Measurements from ENCODE around the gene ELL2. TPM values are rescaled to one million over a fixed set of nuclear protein-coding genes. Genes with fewer than 3 reads are reported as not detected.

ELL2 gene
- polyA plus RNA-seq, 6 donors from 2014 or later, result 6.3 to 10.1 (median 8.3) TPM

- no peaks in the 10 kb centered on the region for H3K27me3 Mint-ChIP-seq
- H3K4me1 Mint-ChIP-seq, result no peaks in the 10 kb centered on the region
- no peak overlapping the region for H3K27ac Mint-ChIP-seq
- peaks cover 22 to 45% of the 10 kb centered on the region in 2 donors for H3K36me3 Mint-ChIP-seq
- no peak overlapping the region for H3K4me3 Mint-ChIP-seq
- ATAC-seq (ENCODE audit: low read depth in 2 of 2), result no peak
- H3K9me3 Mint-ChIP-seq, result no peaks in the 10 kb centered on the region
- no peak for DNase-seq
These were observed 59.7 kb downstream of the ELL2 start for GRCh38 chr5:95901676-95902627.

DNA sequence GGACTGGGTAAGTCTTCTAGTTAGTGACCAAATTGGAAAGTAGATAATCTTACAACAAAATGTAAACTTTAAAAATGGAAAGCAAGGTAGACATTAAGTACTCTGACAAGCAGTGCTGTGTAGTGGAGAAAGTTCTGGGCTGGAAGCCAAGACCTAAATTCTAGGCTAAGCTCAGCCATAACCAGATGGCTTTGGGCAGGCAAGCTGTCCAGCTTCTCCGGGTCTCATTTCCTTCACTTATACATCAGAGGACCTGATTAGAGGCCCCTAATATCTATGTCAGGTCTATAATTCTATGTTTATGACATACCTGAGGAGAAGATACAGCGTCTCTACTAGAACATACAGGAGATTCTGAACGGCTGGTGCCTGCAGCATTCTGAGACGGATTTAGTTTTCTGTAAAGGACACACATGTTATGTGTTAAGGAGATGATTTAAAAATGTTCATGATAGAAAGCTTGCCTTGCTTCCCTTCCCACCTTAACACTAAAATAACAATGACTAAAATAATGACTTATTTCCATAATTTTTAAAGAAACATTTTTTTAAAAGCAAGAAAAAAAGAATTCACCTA is 61.2 kb downstream of the ELL2 start:
- Mint-ChIP-seq H3K9me3 (no peaks in the 10 kb centered on the region), H3K27ac (no peak overlapping the region), H3K36me3 (peaks cover 20 to 47% of the 10 kb centered on the region in 2 donors), H3K27me3 (no peaks in the 10 kb centered on the region), H3K4me1 (no peaks in the 10 kb centered on the region), H3K4me3 (no peak overlapping the region)
- ATAC-seq (ENCODE audit: low read depth in 2 of 2), result no peak
- DNase-seq, result no peak

DNA sequence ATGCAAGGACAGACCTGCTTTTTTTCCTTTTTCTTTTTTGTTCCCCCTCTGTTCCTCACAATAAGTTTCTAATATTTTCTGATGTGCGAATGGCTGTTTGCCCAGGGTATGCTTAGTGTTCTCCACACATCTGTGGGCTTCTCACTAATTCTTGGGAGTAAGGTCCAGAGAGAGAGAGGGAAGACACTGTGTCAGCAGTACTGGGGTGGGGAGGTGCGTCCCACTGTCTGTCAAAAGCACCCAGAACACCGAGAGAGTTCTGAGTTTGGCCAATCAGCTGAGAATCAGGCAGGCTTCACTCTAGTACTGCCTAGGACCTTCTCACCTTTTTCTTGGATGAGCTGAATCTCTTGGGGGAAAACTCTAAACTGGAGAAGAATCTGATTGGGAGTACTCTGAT is 61.8 kb downstream of the ELL2 start:
- Mint-ChIP-seq H3K27ac (no peak overlapping the region), H3K36me3 (peaks cover 21 to 47% of the 10 kb centered on the region in 2 donors), H3K4me3 (no peak overlapping the region), H3K9me3 (no peaks in the 10 kb centered on the region), H3K4me1 (no peaks in the 10 kb centered on the region), H3K27me3 (no peaks in the 10 kb centered on the region)
- DNase-seq (no peak), ATAC-seq (ENCODE audit: low read depth in 2 of 2) (no peak)

DNA sequence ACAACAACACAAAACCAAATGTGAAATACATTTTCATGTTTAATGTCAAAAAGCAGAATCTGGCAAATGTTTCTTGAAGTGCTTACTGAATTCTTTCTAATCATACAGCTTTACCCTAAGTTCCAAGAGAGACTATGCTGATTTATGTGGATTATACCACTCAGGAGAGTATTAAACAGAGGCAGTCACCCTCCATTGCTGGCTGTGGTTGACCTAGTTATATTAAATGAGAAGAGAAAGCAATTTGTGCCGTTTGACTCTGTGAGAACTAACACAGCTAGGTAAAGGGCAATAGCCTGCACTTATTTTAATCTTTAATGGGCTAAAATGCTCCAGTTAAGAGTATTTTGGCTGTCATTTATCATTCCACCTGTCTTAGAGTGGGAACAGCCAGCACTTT is 62.6 kb downstream of the ELL2 start:
- Mint-ChIP-seq H3K4me1 (no peaks in the 10 kb centered on the region), H3K27ac (no peak overlapping the region), H3K4me3 (no peak overlapping the region), H3K9me3 (no peaks in the 10 kb centered on the region), H3K27me3 (no peaks in the 10 kb centered on the region), H3K36me3 (peaks cover 22 to 47% of the 10 kb centered on the region in 2 donors)
- DNase-seq (no peak), ATAC-seq (ENCODE audit: low read depth in 2 of 2) (no peak)

DNA sequence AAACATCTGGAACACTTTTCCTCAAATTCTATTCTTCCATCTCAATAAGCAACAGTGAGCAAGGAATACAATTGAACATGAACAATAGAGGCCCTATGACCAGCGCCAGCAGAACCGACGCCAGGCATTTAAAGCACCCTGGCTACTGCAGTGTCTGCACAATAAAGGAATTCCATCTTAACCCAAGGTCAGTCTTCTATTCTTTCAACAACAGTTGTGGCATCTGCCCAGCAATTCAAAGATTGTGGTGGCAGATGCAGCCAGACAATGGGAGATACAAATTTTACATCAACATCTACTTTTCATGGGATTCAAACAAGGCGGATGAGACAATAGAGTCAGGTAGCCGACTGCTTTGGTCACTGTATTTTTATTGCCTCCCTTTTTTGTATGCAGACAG is 65.9 kb downstream of the ELL2 start:
- Mint-ChIP-seq H3K36me3 (peaks cover 22 to 46% of the 10 kb centered on the region in 2 donors), H3K27ac (no peak overlapping the region), H3K4me3 (no peak overlapping the region), H3K27me3 (no peaks in the 10 kb centered on the region), H3K4me1 (no peaks in the 10 kb centered on the region), H3K9me3 (no peaks in the 10 kb centered on the region)
- DNase-seq (no peak), ATAC-seq (ENCODE audit: low read depth in 2 of 2) (no peak)

DNA sequence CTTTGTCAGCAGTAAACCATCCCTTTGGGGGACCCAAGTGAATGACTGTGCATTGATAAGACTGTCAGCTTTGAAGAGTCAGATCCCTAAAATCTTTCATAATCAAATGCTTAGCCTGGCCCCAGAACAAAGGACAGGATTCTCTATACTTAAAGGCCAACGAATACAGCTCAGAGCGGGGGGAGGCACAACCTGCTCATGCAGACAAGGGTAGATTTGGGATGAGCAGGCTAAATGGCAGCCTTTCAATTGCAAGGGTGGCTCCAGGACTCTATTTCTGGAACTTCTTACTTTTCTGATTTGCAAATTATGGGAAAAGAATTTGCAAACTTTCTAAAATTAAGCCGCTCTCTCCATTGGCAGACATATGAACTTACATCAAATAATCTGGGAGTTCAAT is 66.4 kb downstream of the ELL2 start:
- ATAC-seq (ENCODE audit: low read depth in 2 of 2), result no peak
- Mint-ChIP-seq H3K4me3 (no peak overlapping the region), H3K36me3 (peaks cover 22 to 46% of the 10 kb centered on the region in 2 donors), H3K4me1 (no peaks in the 10 kb centered on the region), H3K27me3 (no peaks in the 10 kb centered on the region), H3K9me3 (no peaks in the 10 kb centered on the region), H3K27ac (no peak overlapping the region)
- no peak for DNase-seq

- DNase-seq, result no peak
- Mint-ChIP-seq H3K27me3 (no peaks in the 10 kb centered on the region), H3K27ac (no peak overlapping the region), H3K4me1 (no peaks in the 10 kb centered on the region), H3K4me3 (no peak overlapping the region), H3K9me3 (no peaks in the 10 kb centered on the region), H3K36me3 (peaks cover 16 to 34% of the 10 kb centered on the region in 2 donors)
- ATAC-seq (ENCODE audit: low read depth in 2 of 2), result peak in 1 of 2 donors; percentile 35
These were observed 68.8 kb downstream of the ELL2 start for GRCh38 chr5:95892784-95893354.

GRCh38 chr5:95891499-95891898 is 70.2 kb downstream of the ELL2 start:
- Mint-ChIP-seq H3K27me3 (no peaks in the 10 kb centered on the region), H3K36me3 (peaks cover 18 to 38% of the 10 kb centered on the region in 2 donors), H3K4me1 (no peaks in the 10 kb centered on the region), H3K27ac (no peak overlapping the region), H3K9me3 (no peaks in the 10 kb centered on the region), H3K4me3 (no peak overlapping the region)
- ATAC-seq (ENCODE audit: low read depth in 2 of 2) (no peak), DNase-seq (no peak)

- Mint-ChIP-seq H3K9me3 (no peaks in the 10 kb centered on the region), H3K36me3 (peaks cover 7 to 23% of the 10 kb centered on the region in 2 donors), H3K4me1 (peaks cover 5 to 7% (median 6%) of the 10 kb centered on the region in 3 donors), H3K27me3 (no peaks in the 10 kb centered on the region), H3K4me3 (no peak overlapping the region), H3K27ac (no peak overlapping the region)
- ATAC-seq (ENCODE audit: low read depth in 2 of 2) (no peak), DNase-seq (no peak)
These were observed 72.6 kb downstream of the ELL2 start for GRCh38 chr5:95889076-95889475.

GRCh38 chr5:95887977-95888376 is 73.7 kb downstream of the ELL2 start:
- ATAC-seq (ENCODE audit: low read depth in 2 of 2), result no peak
- Mint-ChIP-seq H3K9me3 (no peaks in the 10 kb centered on the region), H3K27ac (no peak overlapping the region), H3K4me3 (no peak overlapping the region), H3K4me1 (peaks cover 11 to 18% (median 17%) of the 10 kb centered on the region in 3 donors), H3K36me3 (peaks cover 7 to 23% of the 10 kb centered on the region in 2 donors), H3K27me3 (no peaks in the 10 kb centered on the region)
- no peak for DNase-seq

DNA sequence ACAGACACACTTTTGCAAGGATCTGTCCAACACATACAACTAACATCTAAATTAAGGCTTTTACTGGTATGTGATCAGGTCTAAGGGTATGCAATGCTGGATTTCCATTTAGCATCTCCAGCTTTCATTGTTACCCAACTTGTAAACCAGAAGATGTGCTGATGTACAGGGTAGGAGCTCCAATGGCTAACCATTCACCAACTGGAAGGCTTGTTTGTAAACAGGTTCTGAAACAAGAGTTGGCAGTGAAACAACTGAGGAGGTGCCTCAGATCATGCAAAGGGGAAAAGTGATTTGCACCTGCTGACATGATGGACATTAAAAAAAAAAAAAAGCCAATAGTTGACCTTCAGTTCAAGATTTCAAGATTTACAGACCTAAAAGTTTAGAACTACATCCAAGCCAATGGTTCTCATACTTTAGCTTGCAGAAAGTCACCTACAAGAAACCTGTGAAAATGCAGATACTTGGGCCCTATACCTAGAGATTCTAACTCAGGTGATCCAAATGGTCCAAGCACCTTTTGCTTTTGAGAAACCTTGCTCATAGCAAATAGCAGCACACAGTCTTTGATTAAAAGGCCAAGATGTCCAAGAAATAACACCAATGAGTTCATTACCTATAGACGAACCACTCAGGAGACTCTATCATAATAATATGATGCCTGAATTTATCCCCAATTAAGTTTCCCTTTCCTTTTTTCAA is 75.2 kb downstream of the ELL2 start:
- no peak for DNase-seq
- H3K36me3 Mint-ChIP-seq, result peaks cover 7 to 23% of the 10 kb centered on the region in 2 donors
- H3K27me3 Mint-ChIP-seq, result no peaks in the 10 kb centered on the region
- no peak overlapping the region for H3K4me3 Mint-ChIP-seq
- no peaks in the 10 kb centered on the region for H3K9me3 Mint-ChIP-seq
- no peak overlapping the region for H3K27ac Mint-ChIP-seq
- H3K4me1 Mint-ChIP-seq, result peaks cover 11 to 23% (median 18%) of the 10 kb centered on the region in 3 donors
- ATAC-seq (ENCODE audit: low read depth in 2 of 2), result no peak

DNA sequence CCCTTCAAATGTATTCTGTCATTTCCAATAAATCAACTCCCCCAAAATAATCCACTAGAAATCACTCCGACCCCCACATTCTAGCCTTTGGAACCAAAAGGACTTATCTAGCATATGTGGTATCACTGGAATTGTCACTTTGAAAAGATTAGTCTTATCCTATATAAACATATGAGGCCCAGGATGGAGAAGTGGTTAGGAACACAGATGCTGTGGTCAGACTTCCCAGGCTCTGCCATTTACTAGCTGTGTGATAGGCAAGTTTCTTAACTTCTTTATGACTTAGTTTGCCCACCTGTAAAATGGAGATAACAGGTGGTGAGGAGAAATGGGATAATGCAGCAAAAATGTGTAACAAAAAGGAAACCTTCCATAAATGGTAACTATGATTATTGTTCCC is 77.1 kb downstream of the ELL2 start:
- ATAC-seq (ENCODE audit: low read depth in 2 of 2) (no peak), DNase-seq (no peak)
- Mint-ChIP-seq H3K4me3 (peak overlapping the region in 2 of 8 donors; percentile 1 to 23), H3K27ac (peak overlapping the region in 1 of 6 donors; percentile 74), H3K27me3 (no peaks in the 10 kb centered on the region), H3K9me3 (no peaks in the 10 kb centered on the region), H3K4me1 (peaks cover 11 to 23% (median 18%) of the 10 kb centered on the region in 3 donors), H3K36me3 (peaks cover 7 to 14% of the 10 kb centered on the region in 2 donors)

DNA sequence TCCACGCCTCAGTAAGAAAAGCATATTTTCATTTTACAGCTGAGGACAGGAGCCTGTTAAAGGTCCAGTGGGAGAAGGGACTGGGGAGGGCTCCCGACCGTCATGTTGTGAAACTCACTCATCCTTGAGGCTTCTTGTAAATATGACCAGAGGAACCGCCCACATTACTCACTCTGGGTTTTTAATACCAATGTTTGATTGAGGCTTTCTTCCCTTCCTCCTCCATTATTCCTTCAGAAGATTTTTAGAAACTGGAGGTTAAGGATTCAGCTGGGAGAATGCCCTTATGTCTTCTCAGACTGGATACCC is 77.7 kb downstream of the ELL2 start:
- Mint-ChIP-seq H3K27me3 (no peaks in the 10 kb centered on the region), H3K27ac (peak overlapping the region in 4 of 6 donors; percentile 43 to 74 (median 54)), H3K9me3 (no peaks in the 10 kb centered on the region), H3K4me3 (peak overlapping the region in 5 of 8 donors; percentile 23 to 87 (median 44)), H3K4me1 (peaks cover 11 to 23% (median 18%) of the 10 kb centered on the region in 3 donors), H3K36me3 (peaks cover 7 to 14% of the 10 kb centered on the region in 2 donors)
- peak in 1 of 2 donors; percentile 55 for ATAC-seq (ENCODE audit: low read depth in 2 of 2)
- no peak for DNase-seq
